Natural killer cell (primary cell): ENCODE results near the gene HTR2B. TPM values are rescaled to one million over a fixed set of nuclear protein-coding genes. Genes with fewer than 3 reads are reported as not detected.

Experiments used
- ATAC-seq, 3 donors: fragments of 150-1000 bp in 2 of 3; fragments of 200-7000 bp in 1 of 3; cut with Tn5 transposase; 1 replicate in 1 of 3; 2 replicates in 2 of 3; pipeline ENCODE4 v1.10.0; 2021; ENCODE audit warnings: mild to moderate bottlenecking in 2 of 3, moderate library complexity in 2 of 3
- DNase-seq, 2 donors: peaks; one replicate each; pipeline versions ENCODE4 v3.0.0 to v3.0.0-alpha.2; 2013 to 2021; ENCODE audit warnings: mixed read lengths in 1 of 2
- H3K27ac ChIP-seq: one replicate; pipeline ENCODE4 v1.5.1; 2013; ENCODE audit warnings: mild to moderate bottlenecking, low read length
- H3K27me3 ChIP-seq: one replicate; pipeline ENCODE4 v1.6.1; 2013; ENCODE audit warnings: low read length; ENCODE audit not compliant: control insufficient read depth, insufficient read depth
- H3K36me3 ChIP-seq: one replicate; pipeline ENCODE4 v1.6.1; 2013; ENCODE audit warnings: low read length; ENCODE audit not compliant: control insufficient read depth, insufficient read depth
- H3K4me1 ChIP-seq: one replicate; pipeline ENCODE4 v1.6.1; 2013; ENCODE audit warnings: low read length; ENCODE audit not compliant: control insufficient read depth, insufficient read depth
- H3K4me3 ChIP-seq: one replicate; pipeline ENCODE4 v1.5.1; 2013; ENCODE audit warnings: low read length
- H3K9me3 ChIP-seq: one replicate; pipeline ENCODE4 v1.6.1; 2013; ENCODE audit warnings: low read length; ENCODE audit not compliant: control insufficient read depth, insufficient read depth
- H3K27ac Mint-ChIP-seq, 2 donors: one replicate each; pipeline ENCODE4 v1.8.0; 2022; ENCODE audit warnings: mild to moderate bottlenecking in 2 of 2, mixed read lengths in 2 of 2, moderate library complexity in 1 of 2
- H3K27me3 Mint-ChIP-seq, 2 donors: one replicate each; pipeline ENCODE4 v1.8.0; 2022; ENCODE audit warnings: low read depth in 2 of 2, mixed read lengths in 2 of 2
- H3K36me3 Mint-ChIP-seq: one replicate; pipeline ENCODE4 v1.8.0; 2022; ENCODE audit warnings: mixed read lengths
- H3K4me1 Mint-ChIP-seq, 2 donors: one replicate each; pipeline ENCODE4 v1.8.0; 2022; ENCODE audit warnings: mixed read lengths in 2 of 2
- H3K4me3 Mint-ChIP-seq: one replicate; pipeline ENCODE4 v1.8.0; 2022; ENCODE audit warnings: mild to moderate bottlenecking, moderate library complexity, mixed read lengths
- H3K9me3 Mint-ChIP-seq, 2 donors: one replicate each; pipeline ENCODE4 v1.8.0; 2022; ENCODE audit warnings: mixed read lengths in 2 of 2
- WGBS: methylation state at CpG from one replicate; pipeline ENCODE4 v1.1.7; 2013; ENCODE audit warnings: missing lambda C conversion rate; ENCODE audit not compliant: insufficient coverage; 5-methylcytosine and 5-hydroxymethylcytosine counted together
- intact Hi-C: fragments of 100-400 bp; cut with micrococcal nuclease; formaldehyde crosslinking; loops from one replicate; pipeline ENCODE4 v1.14.2; 2022
- total RNA-seq, 4 donors: library from RNA; stranded (reverse); fragments of 120-200 nt in 1 of 4; gene quantifications; one replicate each; pipeline versions ENCODE4 v1.2.3 to v1.2.4, GENCODE V29; 2013 to 2022
- TF ChIP-seq, protein P1 (sequence below): fragments of 200-600 bp; IDR thresholded peaks from one replicate; pipeline ENCODE4 v1.8.0; 2022; ENCODE audit warnings: antibody characterized with exemption

HTR2B gene
- total RNA-seq, 3 donors from 2014 or later (not counting 1 experiment from before 2014, with no cell fraction given): not detected

DNA sequence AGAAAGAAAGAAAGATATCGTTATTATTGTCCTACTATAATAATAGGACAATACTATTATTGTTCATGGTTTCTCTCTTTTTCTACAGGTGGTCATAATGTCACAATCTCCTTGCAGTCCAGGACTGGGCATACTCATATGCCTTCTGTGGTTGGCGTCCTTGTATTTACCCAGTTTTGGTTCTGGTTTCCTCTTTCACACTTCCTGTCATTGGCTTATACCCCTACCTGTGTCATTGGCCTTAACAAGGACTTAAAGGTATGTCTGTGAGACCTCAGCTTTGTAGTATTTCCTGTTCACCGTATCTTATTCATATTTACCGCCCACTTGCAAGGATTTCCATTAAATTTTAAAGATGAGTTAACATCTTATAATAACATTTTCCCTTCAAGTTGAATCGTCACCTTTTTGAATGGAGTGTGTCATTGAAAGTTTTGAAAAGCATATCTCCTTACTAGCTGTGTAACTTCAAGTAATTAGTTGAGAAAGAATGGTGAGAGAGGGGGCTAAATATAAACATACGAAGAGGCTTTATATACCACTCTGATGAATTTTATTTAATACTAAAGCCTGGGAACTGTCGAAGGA, 36.5 kb upstream of the HTR2B start:
- intact Hi-C loops: no loop called here
- H3K27me3 ChIP-seq: no peaks in the 10 kb centered on the region
- H3K4me1 ChIP-seq: peaks cover 4% of the 10 kb centered on the region
- ATAC-seq (no peak), DNase-seq (peak in 1 of 2 donors; percentile 6)
- TF ChIP-seq, protein P1, sequence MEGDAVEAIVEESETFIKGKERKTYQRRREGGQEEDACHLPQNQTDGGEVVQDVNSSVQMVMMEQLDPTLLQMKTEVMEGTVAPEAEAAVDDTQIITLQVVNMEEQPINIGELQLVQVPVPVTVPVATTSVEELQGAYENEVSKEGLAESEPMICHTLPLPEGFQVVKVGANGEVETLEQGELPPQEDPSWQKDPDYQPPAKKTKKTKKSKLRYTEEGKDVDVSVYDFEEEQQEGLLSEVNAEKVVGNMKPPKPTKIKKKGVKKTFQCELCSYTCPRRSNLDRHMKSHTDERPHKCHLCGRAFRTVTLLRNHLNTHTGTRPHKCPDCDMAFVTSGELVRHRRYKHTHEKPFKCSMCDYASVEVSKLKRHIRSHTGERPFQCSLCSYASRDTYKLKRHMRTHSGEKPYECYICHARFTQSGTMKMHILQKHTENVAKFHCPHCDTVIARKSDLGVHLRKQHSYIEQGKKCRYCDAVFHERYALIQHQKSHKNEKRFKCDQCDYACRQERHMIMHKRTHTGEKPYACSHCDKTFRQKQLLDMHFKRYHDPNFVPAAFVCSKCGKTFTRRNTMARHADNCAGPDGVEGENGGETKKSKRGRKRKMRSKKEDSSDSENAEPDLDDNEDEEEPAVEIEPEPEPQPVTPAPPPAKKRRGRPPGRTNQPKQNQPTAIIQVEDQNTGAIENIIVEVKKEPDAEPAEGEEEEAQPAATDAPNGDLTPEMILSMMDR: no peak
- peaks cover 2% of the 10 kb centered on the region for H3K36me3 Mint-ChIP-seq
- H3K4me3 ChIP-seq: no peak overlapping the region
- no peak overlapping the region for H3K4me3 Mint-ChIP-seq
- H3K9me3 ChIP-seq: no peaks in the 10 kb centered on the region
- no peak overlapping the region for H3K27ac ChIP-seq
- no peaks in the 10 kb centered on the region for H3K9me3 Mint-ChIP-seq
- H3K27me3 Mint-ChIP-seq: no peaks in the 10 kb centered on the region
- peaks cover 32% of the 10 kb centered on the region for H3K36me3 ChIP-seq
- no peaks in the 10 kb centered on the region for H3K4me1 Mint-ChIP-seq
- peak overlapping the region in 1 of 2 donors; percentile 31 for H3K27ac Mint-ChIP-seq
- WGBS: 42% methylated on average over 3 of the region's 7 CpGs

DNA sequence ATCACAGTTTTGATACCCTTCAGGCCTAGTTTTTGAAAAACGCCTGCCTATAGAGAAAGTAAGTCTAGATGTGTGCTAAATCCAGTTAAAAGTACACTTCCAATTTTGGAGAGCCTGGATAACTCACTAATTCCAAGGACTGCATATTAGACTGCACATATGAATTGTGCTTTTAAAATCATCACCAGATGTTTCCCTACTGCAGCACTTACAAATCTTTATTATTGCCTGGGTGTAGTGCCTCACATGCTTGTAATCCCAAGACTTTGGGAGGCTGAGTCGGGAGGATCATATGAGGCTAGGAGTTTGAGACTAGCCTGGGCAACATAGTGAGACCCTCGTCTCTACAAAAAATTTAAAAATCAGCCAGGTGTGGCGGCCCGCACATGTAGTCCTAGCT, 35.9 kb upstream of the HTR2B start:
- Histone ChIP-seq H3K9me3 (no peaks in the 10 kb centered on the region), H3K36me3 (peaks cover 28% of the 10 kb centered on the region), H3K27me3 (no peaks in the 10 kb centered on the region), H3K27ac (no peak overlapping the region), H3K4me3 (no peak overlapping the region), H3K4me1 (peaks cover 4% of the 10 kb centered on the region)
- Mint-ChIP-seq H3K9me3 (no peaks in the 10 kb centered on the region), H3K36me3 (no peaks in the 10 kb centered on the region), H3K27me3 (no peaks in the 10 kb centered on the region), H3K4me3 (no peak overlapping the region), H3K4me1 (no peaks in the 10 kb centered on the region), H3K27ac (no peak overlapping the region)
- intact Hi-C loops: no loop called here
- TF ChIP-seq, protein P1: no peak
- DNase-seq (no peak), ATAC-seq (no peak)
- WGBS: 98% methylated on average over 5 of the region's 5 CpGs

DNA sequence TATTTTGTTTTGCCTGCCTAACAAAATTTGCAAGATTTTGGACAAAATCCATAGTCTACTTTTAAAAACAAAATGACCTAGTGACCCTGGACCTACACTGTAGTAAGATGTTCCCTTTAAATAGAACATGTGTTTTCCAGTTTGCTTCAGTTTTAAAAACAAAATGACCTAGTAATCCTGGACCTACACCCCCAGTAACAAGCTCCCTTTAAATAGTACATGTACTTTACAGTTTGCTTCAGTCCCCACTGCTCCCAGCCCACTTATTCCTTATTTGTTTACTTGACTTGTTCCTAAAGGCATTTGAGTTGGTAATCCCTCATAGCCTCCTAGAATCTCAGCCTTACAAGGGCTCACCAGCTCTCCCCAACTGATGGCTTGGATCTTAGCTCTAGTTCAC, 34.5 kb upstream of the HTR2B start:
- H3K27ac Mint-ChIP-seq: no peak overlapping the region
- Histone ChIP-seq H3K27me3 (no peaks in the 10 kb centered on the region), H3K4me3 (no peak overlapping the region), H3K27ac (no peak overlapping the region), H3K36me3 (peaks cover 26% of the 10 kb centered on the region), H3K4me1 (peaks cover 4% of the 10 kb centered on the region), H3K9me3 (no peaks in the 10 kb centered on the region)
- no peaks in the 10 kb centered on the region for H3K4me1 Mint-ChIP-seq
- H3K27me3 Mint-ChIP-seq: no peaks in the 10 kb centered on the region
- no peak for ATAC-seq
- TF ChIP-seq, protein P1: no peak
- H3K4me3 Mint-ChIP-seq: no peak overlapping the region
- H3K36me3 Mint-ChIP-seq: no peaks in the 10 kb centered on the region
- DNase-seq: no peak
- no peaks in the 10 kb centered on the region for H3K9me3 Mint-ChIP-seq
- intact Hi-C loops: no loop called here
